Hematopoietic multipotent progenitor cell treated with erythropoietin and hydrocortisone succinate and interleukin-3 and kit ligand, for 6 days (in vitro differentiated cells): ENCODE data around the gene LTO1.
"Not testable (repeated sequence)": the region's sequence is repeated elsewhere in the genome, so short reads cannot be mapped to it uniquely, and the experiment has no call there.

Experiments used
- DNase-seq: peaks from one replicate; pipeline ENCODE4 v3.0.0-alpha.2; 2015

Gene LTO1

DNA sequence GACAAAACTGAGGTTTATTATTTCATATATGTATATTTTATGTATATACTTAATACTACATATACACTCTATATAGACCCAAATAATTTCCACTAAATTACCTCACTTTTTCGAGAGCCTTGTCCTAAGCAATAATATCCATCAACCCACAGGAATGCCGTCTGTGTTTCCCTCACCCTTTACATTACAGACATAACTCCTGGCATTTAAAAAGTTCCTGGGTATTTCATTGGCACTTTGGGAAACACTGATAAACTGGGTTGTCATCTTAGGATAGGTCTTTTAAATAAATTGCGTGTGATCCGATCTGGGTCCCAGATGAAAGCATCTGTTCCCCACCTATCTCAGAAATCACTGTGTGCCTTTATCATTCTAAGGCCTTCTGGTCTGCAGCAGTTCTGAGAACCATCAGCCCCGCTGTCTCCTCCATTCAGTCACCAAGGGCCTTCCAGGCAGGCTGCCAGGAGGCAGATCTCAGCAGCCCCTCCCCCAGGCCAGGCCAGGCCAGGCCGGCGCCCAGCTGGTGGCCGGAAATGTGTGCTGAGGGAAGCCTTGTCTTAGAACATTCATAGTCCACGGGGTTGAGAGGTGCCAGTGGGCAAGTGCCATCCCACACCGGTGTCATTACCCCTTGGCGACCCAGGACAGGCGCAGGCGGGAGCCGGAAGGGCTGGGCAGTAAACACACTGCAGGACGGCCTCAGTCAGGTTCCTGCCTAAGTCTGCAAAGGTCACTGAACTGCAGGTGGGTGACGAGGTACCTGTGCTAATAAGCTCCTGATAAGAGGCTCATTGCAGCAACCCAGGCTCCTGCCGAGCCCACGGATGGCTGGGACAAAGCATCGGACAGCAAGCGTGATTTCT is 25.4 kb upstream of the LTO1 start:
- peak; percentile 37 for DNase-seq

DNA sequence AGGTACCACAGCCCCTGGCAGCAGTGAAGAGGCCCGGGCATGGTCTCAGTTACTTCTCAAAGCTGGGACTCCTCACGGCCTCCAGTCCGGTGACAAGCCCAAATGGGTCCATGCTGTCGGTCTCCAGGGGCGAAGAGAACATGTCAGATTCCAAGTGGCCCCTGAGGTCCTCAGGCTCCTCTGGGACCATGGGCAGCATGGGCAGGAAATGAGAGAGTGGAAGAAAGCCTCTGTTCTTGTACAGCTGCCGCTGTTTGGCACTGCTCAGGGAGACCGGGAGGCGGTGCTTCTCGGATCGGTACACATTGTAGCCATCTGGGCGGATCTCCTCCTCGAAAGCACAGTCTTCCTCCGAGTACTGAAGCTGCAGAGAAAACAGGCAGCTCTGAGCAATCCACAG is 24.1 kb upstream of the LTO1 start:
- no peak for DNase-seq

DNA sequence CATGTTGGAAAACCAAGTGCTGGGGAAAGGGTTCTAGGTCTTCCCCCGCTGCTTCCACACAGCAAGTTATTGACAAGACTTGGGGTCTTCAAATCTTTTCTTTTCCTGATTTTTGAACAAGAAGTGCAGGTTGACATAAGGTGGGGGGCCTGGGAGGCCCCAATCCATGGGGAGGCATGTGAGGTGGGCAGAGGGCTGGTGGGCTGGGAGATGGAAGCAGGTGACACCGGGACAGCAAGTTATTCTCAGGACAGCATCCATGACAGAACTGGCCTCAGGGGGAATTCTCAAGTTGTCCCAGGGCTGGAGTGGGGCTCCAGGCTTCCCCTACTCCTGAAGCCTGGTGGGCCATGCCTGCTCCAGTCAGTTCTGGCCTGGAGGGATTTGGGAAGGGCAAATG is 23.2 kb upstream of the LTO1 start:
- DNase-seq: no peak

GRCh38 chr11:69697861-69698260 is 22.7 kb upstream of the LTO1 start:
- no peak for DNase-seq

- no peak for DNase-seq
Measured at GRCh38 chr11:69697469-69697843, 22.3 kb upstream of the LTO1 start.

DNA sequence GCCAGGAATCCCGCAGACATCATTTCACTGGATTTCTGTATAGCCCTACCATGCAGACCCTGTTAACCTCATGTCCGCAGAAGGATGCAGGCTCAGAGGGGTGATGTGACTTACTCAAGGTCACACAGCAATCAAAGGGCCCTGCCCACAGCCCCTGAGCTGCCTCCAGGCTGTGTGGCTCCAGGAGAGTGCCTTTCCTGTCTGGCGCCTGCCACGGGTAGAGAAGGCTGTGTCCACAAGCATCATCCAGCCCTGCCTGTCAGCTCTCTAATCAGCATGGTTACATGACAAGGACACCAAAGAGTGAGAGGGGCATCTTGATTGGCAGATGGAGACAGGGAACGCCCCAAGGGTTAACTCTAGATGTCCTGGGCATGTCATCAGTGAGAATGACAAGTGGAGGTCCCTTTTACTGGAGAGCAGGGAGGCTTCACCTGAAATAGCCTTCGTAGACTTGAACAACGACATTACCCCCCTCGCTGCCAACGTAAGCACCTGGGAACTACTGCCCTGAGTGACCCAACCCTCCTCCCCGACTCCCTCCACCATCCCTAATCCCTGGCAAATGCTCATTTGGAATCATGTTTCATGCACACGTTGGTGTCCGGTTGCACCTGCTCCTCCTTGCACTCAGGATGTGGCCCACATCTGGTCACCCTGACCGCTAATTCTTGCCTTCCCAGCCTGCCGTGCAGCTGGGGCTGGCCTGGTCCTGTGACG is 21.8 kb upstream of the LTO1 start:
- DNase-seq: no peak

- not testable (repeated sequence) for DNase-seq
Measured at GRCh38 chr11:69695995-69696394, 20.8 kb upstream of the LTO1 start.

GRCh38 chr11:69695581-69695980 is 20.4 kb upstream of the LTO1 start:
- no peak for DNase-seq

GRCh38 chr11:69694781-69695180 is 19.6 kb upstream of the LTO1 start:
- no peak for DNase-seq

GRCh38 chr11:69692422-69692821 is 17.3 kb upstream of the LTO1 start:
- no peak for DNase-seq

- no peak for DNase-seq
Measured at GRCh38 chr11:69691463-69691862, 16.3 kb upstream of the LTO1 start.

DNA sequence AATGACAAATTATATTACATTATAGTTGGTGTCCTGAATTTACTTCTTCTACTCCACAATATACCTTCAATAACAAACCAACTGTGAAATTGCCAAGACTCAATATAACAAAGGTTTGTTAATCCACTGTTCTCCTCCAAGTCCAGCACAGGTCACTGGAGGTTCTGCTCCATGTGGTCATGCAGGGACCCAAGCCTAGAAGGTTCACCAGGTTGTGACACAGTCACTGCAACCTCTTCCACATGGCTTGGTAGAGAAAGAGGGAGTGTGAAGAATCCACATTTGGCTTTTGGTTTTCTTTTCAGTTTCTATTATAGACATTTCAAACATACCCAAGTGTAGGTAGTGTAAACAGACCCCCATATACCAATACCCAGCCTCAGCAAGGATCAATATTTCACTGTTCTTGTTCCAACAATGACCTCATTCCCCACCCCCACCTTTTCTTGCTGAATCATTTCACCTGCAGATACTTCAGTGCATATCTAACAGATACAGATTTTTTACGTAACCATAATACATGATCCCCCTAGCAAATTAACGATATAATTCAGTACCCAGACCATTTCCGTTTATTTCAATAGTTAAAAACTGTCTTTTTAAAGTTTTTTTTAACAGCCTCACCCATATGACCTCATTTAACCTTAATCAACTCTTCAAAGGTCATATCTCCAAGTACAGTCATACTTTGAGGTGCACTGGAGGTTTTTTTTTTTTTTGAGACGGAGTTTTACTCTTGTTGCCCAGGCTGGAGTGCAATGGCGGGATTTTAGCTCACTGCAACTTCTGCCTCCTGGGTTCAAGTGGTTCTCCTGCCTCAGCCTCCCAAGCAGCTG is 14.5 kb upstream of the LTO1 start:
- DNase-seq: no peak

DNA sequence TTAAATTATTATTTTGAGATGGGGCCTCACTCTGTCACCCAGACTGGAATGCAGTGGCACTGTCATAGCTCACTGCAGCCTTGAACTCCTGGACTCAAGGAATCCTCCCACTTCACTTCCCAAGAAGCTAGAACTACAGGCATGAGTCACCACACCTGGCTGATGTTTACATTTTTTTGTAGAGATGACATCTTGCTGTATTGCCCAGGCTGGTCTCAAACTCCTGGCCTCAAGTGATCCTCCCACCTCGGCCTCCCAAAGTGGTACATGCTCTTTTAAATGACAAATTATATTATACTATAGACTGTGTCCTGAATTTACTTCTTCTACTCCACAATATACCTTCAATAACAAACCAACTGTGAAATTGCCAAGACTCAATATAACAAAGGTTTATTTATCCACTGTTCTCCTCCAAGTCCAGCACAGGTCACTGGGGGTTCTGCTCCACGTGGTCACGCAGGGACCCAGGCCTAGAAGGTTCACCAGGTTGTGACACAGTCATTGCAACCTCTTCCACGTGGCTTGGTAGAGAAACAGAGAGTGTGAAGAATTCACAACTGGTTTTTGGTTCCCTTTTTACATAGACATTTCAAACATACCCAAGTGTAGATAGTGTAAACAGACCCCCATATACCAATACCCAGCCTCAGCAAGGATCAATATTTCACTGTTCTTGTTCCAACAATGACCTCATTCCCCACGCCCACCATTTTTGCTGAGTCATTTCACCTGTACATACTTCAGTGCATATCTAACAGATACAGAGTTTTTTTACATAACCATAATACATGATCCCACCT is 13.0 kb upstream of the LTO1 start:
- DNase-seq: not testable (repeated sequence)

- DNase-seq: no peak
Measured at GRCh38 chr11:69686856-69687255, 11.7 kb upstream of the LTO1 start.

- DNase-seq: no peak
Measured at GRCh38 chr11:69686452-69686851, 11.3 kb upstream of the LTO1 start.

GRCh38 chr11:69685348-69685747 is 10.2 kb upstream of the LTO1 start:
- DNase-seq: no peak

- no peak for DNase-seq
Measured at GRCh38 chr11:69684651-69685050, 9.5 kb upstream of the LTO1 start.

DNA sequence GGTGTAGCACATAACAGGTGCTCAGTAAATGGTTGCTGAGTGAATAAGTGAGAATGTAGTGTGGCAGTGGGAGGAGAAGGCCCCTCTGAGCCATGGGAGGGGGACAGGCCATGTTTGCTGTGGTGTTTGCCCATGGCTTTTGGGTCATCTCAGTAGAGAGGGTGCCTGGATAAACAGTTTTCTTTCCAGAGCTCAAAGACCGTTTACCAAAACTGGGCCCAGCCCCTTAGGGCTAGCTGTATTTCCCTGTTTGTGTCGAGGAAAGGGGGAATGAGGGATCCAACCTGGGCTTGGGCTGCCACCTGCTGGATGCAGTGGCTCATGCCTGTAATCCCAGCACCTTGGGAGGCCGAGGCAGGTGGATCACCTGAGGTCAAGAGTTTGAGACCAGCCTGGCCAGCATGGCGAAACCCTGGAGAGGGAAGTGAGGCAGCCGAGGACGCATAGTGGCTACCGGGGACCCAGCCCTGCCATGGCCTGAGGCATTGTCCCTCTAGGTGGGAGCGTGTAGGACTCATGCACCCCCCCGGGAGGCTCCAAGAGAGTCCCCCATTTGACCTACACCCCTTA is 8.7 kb upstream of the LTO1 start:
- DNase-seq: peak; percentile 30

GRCh38 chr11:69682681-69683326 is 7.7 kb upstream of the LTO1 start:
- no peak for DNase-seq

- no peak for DNase-seq
Measured at GRCh38 chr11:69682221-69682620, 7.1 kb upstream of the LTO1 start.

DNA sequence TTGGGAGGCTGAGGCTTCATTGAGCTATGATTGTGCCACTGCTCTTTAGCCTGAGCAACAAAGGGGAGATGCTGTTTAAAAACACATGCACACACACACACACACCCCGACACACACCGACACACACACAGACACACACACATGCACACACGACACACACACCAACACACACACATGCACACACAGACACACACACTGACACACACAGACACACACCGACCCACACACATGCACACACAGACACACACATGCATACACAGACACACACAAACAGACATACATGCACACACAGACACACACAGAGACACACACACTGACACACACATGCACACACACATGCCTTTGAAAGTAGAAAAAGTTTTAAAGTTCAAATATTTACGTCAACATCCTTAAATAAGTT is 5.5 kb upstream of the LTO1 start:
- DNase-seq: no peak

GRCh38 chr11:69677749-69678148 is 2.6 kb upstream of the LTO1 start:
- no peak for DNase-seq
